Heart left ventricle (tissue), 16 donors: ENCODE measurements around the gene STYX. TPM values are rescaled to one million over a fixed set of nuclear protein-coding genes. Genes with fewer than 3 reads are reported as not detected.

Source experiments
- ATAC-seq, 4 donors: fragments of 200-7000 bp; cut with Tn5 transposase; one replicate each; pipeline ENCODE4 v1.9.1; 2020 to 2022; ENCODE audit warnings: moderate library complexity in 4 of 4, mild to moderate bottlenecking in 3 of 4, moderate number of reproducible peaks in 1 of 4
- DNase-seq, 5 donors: peaks; one replicate each; pipeline ENCODE4 v3.0.0-alpha.2; 2020
- H3K27ac ChIP-seq, 12 donors: fragments of 200-600 bp; sonication (generic) in 4 of 12; one replicate each; pipeline versions ENCODE4 v1.5.0 to v1.8.0; 2016 to 2022; ENCODE audit warnings: mild to moderate bottlenecking in 2 of 12
- H3K27me3 ChIP-seq, 9 donors: fragments of 200-600 bp; sonication (generic) in 2 of 9; one replicate each; pipeline versions ENCODE4 v1.5.1 to v1.8.0; 2016 to 2022; ENCODE audit warnings: mild to moderate bottlenecking in 3 of 9
- H3K36me3 ChIP-seq, 9 donors: fragments of 200-600 bp; sonication (generic) in 2 of 9; one replicate each; pipeline versions ENCODE4 v1.5.0 to v1.8.0; 2018 to 2022; ENCODE audit warnings: mild to moderate bottlenecking in 2 of 9
- H3K4me1 ChIP-seq, 12 donors: fragments of 200-600 bp; sonication (generic) in 4 of 12; one replicate each; pipeline versions ENCODE4 v1.5.0 to v1.8.0; 2016 to 2022; ENCODE audit warnings: mild to moderate bottlenecking in 3 of 12
- H3K4me3 ChIP-seq, 12 donors: fragments of 200-600 bp; sonication (generic) in 4 of 12; one replicate each; pipeline versions ENCODE4 v1.5.0 to v1.8.0; 2017 to 2022; ENCODE audit warnings: mild to moderate bottlenecking in 9 of 12, moderate library complexity in 4 of 12
- H3K9me3 ChIP-seq, 12 donors: fragments of 200-600 bp; sonication (generic) in 4 of 12; one replicate each; pipeline versions ENCODE4 v1.5.0 to v1.8.0; 2016 to 2022; ENCODE audit warnings: mild to moderate bottlenecking in 1 of 12
- CTCF ChIP-seq, 12 donors: fragments of 200-600 bp; sonication (generic) in 4 of 12; IDR thresholded peaks; one replicate each; pipeline versions ENCODE4 v1.5.0 to v1.8.0; 2018 to 2022; ENCODE audit warnings: antibody characterized with exemption in 12 of 12, mild to moderate bottlenecking in 5 of 12
- POLR2A ChIP-seq, 2 donors: fragments of 450-650 bp; IDR thresholded peaks; one replicate each; pipeline ENCODE4 v1.6.1; 2017; ENCODE audit warnings: antibody characterized with exemption in 2 of 2, mild to moderate bottlenecking in 2 of 2, moderate library complexity in 2 of 2
- WGBS, 4 donors: extraction: QIAGEN DNeasy Blood & Tissue Kit in 2 of 4; methylation state at CpG; one replicate each; pipeline versions ENCODE4 v1.1.5 to v1.1.7; 2013 to 2018; 5-methylcytosine and 5-hydroxymethylcytosine counted together
- intact Hi-C, 10 donors: fragments of 100-400 bp; cut with DNase I; formaldehyde crosslinking; loops; one replicate each; pipeline versions ENCODE4 v1.11.1 to v1.14.2; 2022
- polyA plus RNA-seq, 2 donors: library from polyadenylated mRNA; stranded (reverse); fragments of 200-250 nt; gene quantifications; one replicate each; pipeline ENCODE4 v1.2.3, GENCODE V29; 2013
- total RNA-seq, 9 donors: library from RNA; depleted of rRNA in 2 of 9; stranded (reverse); fragments of >200 nt in 2 of 9; fragmentation: NEBNext Ultra II Directional in 3 of 9; extraction: Animal tissue kit (Norgen Biotek cat#: 25700) in 3 of 9; gene quantifications; one replicate each; pipeline versions ENCODE4 v1.1.0 to v1.2.4, GENCODE V29; 2016 to 2023
- donor health status: ischemic (EF 13 %, LVEDD 7.1; RV severe dilation, severe dysfunction).
- donor health status: healthy with polysubstance abuse.
- donor health status: DM: no; HTN: yes; CAD: no.
- donor health status: DM: no; HTN: no; CAD: no.
- donor health status: ischemic (EF 25% LVEDD 6.9; RV normal size, moderate dysfunction).
- donor health status: ischemic (EF 25% LVEDD 5.7; RV mildly dilated, moderate dysfunction).
- donor health status: healthy.
- donor health status: DM: yes; HTN: yes; CAD: no.
- donor health status: ischemic (EF 35%, LVEDD 5.7; RV mildly dilated, moderate dysfunction).
- donor health status: nonischemic (EF 11% LVEDD 7.7; RV severe dilation, severe dysfunction).
- donor health status: DM: yes; HTN: yes; CAD: no.
- donor health status: PGD.
- donor health status: ischemic (EF 29% LVEDD 5.4; RV normal size, mild dysfunction).
- donor health status: nonischemic (EF 23%, LVEDD 6.1; RV moderate dilation, normal function).

Gene STYX
- total and polyA plus RNA-seq, 11 donors = 3.5 to 16.5 (median 12.7) TPM

- H3K27ac ChIP-seq = no peak overlapping the region
- ATAC-seq = no peak
- peaks cover 0 to 54% (median 29%) of the 10 kb centered on the region in 12 donors for H3K4me1 ChIP-seq
- TF ChIP-seq CTCF (IDR thresholded peaks at IDR 0.05) = no peak
- TF ChIP-seq POLR2A (IDR thresholded peaks at IDR 0.05) = no peak
- H3K4me3 ChIP-seq = no peak overlapping the region
- intact Hi-C loops = loop anchor here in 4 of 10 donors (5.0 to 10.0 kb wide), 2 partner anchors 136 to 139 kb away; partner anchors contain the start of genes GPR137C (in 4 of the 4) and TXNDC16 (in 4 of the 4)
- H3K27me3 ChIP-seq = no peaks in the 10 kb centered on the region
- H3K9me3 ChIP-seq = no peaks in the 10 kb centered on the region
- DNase-seq = no peak
- H3K36me3 ChIP-seq = no peaks in the 10 kb centered on the region
- 85 to 86% (median 86%) methylated on average over 7 of the region's 7 CpGs for WGBS, 4 donors
Observed at GRCh38 chr14:52690983-52691760, 38.8 kb upstream of the STYX start.

GRCh38 chr14:52692248-52692962 is 37.6 kb upstream of the STYX start:
- Histone ChIP-seq H3K4me1 (peaks cover 0 to 61% (median 27%) of the 10 kb centered on the region in 12 donors), H3K4me3 (no peak overlapping the region), H3K27ac (no peak overlapping the region), H3K27me3 (no peaks in the 10 kb centered on the region), H3K9me3 (no peaks in the 10 kb centered on the region), H3K36me3 (no peaks in the 10 kb centered on the region)
- WGBS, 4 donors = 73 to 74% (median 73%) methylated on average over 5 of the region's 5 CpGs
- DNase-seq (no peak), ATAC-seq (no peak)
- intact Hi-C loops = loop anchor here in 4 of 10 donors (5.0 to 10.0 kb wide), 2 partner anchors 138 to 140 kb away; partner anchors contain the start of genes GPR137C (in 4 of the 4) and TXNDC16 (in 4 of the 4)
- TF ChIP-seq CTCF (IDR thresholded peaks at IDR 0.05) (no peak), POLR2A (IDR thresholded peaks at IDR 0.05) (no peak)

GRCh38 chr14:52693036-52693435 is 36.9 kb upstream of the STYX start:
- no peak for ATAC-seq
- no peak overlapping the region for H3K27ac ChIP-seq

More at GRCh38 chr14:52693036-52693435, 36.9 kb upstream of the STYX start:
- H3K36me3 ChIP-seq = no peaks in the 10 kb centered on the region
- DNase-seq = no peak
- H3K4me3 ChIP-seq = no peak overlapping the region
- H3K4me1 ChIP-seq = peaks cover 0 to 61% (median 27%) of the 10 kb centered on the region in 12 donors
- no peaks in the 10 kb centered on the region for H3K9me3 ChIP-seq
- no peak for TF ChIP-seq CTCF (IDR thresholded peaks at IDR 0.05)
- TF ChIP-seq POLR2A (IDR thresholded peaks at IDR 0.05) = no peak
- H3K27me3 ChIP-seq = no peaks in the 10 kb centered on the region
- intact Hi-C loops = loop anchor here in 4 of 10 donors (5.0 to 10.0 kb wide), 2 partner anchors 138 to 141 kb away; partner anchors contain the start of genes GPR137C (in 4 of the 4) and TXNDC16 (in 4 of the 4)
- WGBS, 4 donors = 71 to 77% (median 73%) methylated on average over 3 of the region's 3 CpGs
